ENCODE data around the gene ITGAL. TPM values are rescaled to one million over a fixed set of nuclear protein-coding genes. Genes with fewer than 3 reads are reported as not detected.

ITGAL gene
- total RNA-seq, 4 donors from 2014 or later = 1.6 to 2.3 (median 1.8) TPM

DNA sequence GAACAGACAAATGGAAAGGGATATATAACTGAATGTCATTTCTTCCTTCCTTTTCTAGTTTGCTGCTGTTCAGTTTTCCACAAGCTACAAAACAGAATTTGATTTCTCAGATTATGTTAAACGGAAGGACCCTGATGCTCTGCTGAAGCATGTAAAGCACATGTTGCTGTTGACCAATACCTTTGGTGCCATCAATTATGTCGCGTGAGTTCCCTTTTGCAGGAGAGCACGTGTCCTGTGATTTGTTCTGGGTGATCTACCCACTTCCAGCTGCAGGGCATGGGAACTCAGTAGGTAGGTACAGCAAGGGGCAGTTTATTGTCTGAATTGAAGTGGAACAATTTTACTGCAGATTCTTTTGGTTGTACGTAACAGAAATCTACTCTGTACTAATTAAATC, 8.8 kb downstream of the ITGAL start:
- intact Hi-C loops (cut with DNase I; ENCODE audit: low total_unique reads) = no loop called here
- DNase-seq (ENCODE audit: low spot score in 2 of 2) = no peak
- WGBS, 2 donors = 83 to 84% methylated on average over 5 of the region's 5 CpGs
- H3K4me3 ChIP-seq (ENCODE audit: low read depth, poor library complexity, severe bottlenecking) = no peak overlapping the region
- TF ChIP-seq, protein P1, sequence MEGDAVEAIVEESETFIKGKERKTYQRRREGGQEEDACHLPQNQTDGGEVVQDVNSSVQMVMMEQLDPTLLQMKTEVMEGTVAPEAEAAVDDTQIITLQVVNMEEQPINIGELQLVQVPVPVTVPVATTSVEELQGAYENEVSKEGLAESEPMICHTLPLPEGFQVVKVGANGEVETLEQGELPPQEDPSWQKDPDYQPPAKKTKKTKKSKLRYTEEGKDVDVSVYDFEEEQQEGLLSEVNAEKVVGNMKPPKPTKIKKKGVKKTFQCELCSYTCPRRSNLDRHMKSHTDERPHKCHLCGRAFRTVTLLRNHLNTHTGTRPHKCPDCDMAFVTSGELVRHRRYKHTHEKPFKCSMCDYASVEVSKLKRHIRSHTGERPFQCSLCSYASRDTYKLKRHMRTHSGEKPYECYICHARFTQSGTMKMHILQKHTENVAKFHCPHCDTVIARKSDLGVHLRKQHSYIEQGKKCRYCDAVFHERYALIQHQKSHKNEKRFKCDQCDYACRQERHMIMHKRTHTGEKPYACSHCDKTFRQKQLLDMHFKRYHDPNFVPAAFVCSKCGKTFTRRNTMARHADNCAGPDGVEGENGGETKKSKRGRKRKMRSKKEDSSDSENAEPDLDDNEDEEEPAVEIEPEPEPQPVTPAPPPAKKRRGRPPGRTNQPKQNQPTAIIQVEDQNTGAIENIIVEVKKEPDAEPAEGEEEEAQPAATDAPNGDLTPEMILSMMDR (IDR thresholded peaks at IDR 0.05) = no peak
- no peak for TF ChIP-seq POLR2A (IDR thresholded peaks at IDR 0.05)

DNA sequence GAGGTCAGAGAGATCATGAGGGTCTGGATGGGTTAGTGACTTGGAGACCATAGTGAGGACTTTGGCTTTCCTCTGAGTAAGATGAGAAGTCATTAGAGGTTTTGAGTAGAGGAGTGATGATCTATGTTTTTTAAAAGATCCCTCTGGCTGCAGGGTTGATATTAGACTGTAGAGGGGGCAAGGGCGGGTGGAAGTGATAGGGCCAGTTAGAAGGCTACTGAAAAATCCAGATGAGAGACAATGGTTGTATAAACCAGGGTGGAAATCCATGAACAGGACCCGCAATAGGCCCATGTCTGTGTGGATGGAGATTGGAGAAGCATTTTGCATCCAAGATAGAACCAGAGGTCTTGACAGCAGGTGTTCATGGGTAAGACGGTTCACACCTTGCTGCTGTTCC, 9.8 kb downstream of the ITGAL start:
- no peak for DNase-seq (ENCODE audit: low spot score in 2 of 2)

DNA sequence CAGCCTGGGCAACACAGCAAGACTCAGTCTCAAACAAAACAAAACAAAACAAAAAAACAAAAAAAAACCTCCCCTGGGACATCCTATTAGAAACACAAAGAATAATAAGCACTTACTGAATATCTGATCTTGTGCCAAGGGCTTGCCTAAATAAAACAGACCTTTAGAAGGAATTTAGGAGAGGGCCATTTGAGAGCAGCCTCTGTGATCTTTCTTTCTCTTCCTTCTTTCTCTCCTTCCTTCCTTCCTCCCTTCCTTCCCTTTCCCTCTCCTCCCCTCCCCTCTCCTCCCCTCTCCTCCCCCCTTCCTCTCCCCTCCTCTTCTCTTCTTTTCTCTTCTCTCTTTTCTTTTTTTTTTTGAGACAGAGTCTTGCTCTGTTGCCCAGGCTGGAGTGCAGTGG, 12.3 kb downstream of the ITGAL start:
- TF ChIP-seq, protein P1 (IDR thresholded peaks at IDR 0.05) = no peak
- no peak for TF ChIP-seq POLR2A (IDR thresholded peaks at IDR 0.05)
- no peak for DNase-seq (ENCODE audit: low spot score in 2 of 2)
- H3K4me3 ChIP-seq (ENCODE audit: low read depth, poor library complexity, severe bottlenecking) = no peak overlapping the region
- intact Hi-C loops (cut with DNase I; ENCODE audit: low total_unique reads) = no loop called here

More for the DNA sequence above, 9.8 kb downstream of the ITGAL start:
- H3K4me3 ChIP-seq (ENCODE audit: low read depth, poor library complexity, severe bottlenecking) = no peak overlapping the region
- no peak for TF ChIP-seq POLR2A (IDR thresholded peaks at IDR 0.05)
- TF ChIP-seq, protein P1 (IDR thresholded peaks at IDR 0.05) = no peak
- intact Hi-C loops (cut with DNase I; ENCODE audit: low total_unique reads) = no loop called here
- 84 to 89% methylated on average over 3 of the region's 3 CpGs for WGBS, 2 donors

DNA sequence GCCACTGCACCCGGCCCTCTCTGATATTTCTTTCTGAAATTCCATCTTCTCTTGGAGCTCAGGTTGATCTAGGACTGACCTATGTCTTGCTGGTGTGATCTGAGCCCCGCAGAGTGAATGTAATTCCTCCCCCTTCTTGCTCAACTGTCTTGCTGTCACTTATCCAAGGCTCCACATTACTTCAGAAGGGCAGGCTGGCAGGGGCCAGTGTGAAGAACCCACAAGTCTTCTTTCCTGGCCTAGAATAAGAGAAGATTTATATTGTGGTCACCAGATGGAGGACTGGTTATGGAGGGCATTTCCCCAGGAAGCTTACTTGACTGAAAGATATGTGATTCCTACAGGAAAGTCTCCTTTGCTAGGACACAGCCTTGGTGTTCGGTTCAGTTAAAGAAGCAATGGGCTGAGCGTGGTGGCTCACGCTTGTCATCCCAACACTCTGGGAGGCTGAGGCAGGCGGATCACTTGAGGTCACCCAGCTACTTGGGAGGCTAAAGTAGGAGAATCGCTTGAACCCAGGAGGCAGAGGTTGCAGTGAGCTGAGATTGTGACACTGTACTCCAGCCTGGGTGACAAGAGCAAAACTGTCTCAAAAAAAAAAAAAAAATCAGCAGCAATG, 13.4 kb downstream of the ITGAL start:
- intact Hi-C loops (cut with DNase I; ENCODE audit: low total_unique reads) = no loop called here
- no peak overlapping the region for H3K4me3 ChIP-seq (ENCODE audit: low read depth, poor library complexity, severe bottlenecking)
- DNase-seq (ENCODE audit: low spot score in 2 of 2) = no peak
- TF ChIP-seq, protein P1 (IDR thresholded peaks at IDR 0.05) = no peak
- TF ChIP-seq POLR2A (IDR thresholded peaks at IDR 0.05) = no peak
- WGBS, 2 donors = 83 to 90% methylated on average over 7 of the region's 7 CpGs

DNA sequence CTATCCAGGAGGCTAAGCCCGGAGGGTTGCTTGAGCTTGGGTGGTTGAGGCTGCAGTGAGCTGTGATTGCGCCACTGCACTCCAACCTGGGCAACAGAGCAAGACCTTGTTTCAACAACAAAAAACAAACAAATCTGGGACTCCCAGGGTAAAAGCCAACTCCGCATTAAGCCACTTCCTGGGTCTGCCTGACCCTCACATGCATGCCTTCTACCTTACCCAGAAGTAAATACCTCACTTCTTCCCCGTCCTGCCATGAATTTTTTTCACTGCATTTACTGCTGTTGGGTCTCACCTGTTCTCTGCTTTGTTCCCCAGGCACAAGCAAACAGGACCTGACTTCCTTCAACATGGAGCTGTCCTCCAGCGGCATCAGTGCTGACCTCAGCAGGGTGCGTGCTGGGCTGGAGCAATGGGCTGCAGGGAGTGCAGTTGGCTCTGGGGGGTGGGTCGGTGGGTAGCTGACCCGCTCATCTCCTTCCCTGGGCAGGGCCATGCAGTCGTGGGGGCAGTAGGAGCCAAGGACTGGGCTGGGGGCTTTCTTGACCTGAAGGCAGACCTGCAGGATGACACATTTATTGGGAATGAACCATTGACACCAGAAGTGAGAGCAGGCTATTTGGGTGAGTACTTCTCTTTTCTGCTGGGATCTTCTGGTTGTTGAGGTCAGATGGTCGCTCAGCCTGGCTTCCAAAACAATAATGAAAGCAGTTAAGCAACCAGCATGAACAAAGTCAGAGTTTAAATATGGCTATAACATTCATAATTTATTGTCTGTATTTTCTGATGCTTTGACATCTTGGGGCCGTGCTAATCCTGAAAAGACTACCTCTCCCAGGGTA, 16.4 kb downstream of the ITGAL start:
- intact Hi-C loops (cut with DNase I; ENCODE audit: low total_unique reads) = no loop called here
- TF ChIP-seq, protein P1 (IDR thresholded peaks at IDR 0.05) = no peak
- 62 to 75% methylated on average over 11 of the region's 11 CpGs for WGBS, 2 donors
- H3K4me3 ChIP-seq (ENCODE audit: low read depth, poor library complexity, severe bottlenecking) = no peak overlapping the region
- DNase-seq (ENCODE audit: low spot score in 2 of 2) = no peak
